Fibroblast of skin of scalp (primary cell): ENCODE results near the gene TCF7L1.

Source experiments
- DNase-seq: peaks from one replicate; pipeline ENCODE4 v3.0.0-alpha.2; 2013

Gene TCF7L1

GRCh38 chr2:85257359-85257969 is 124.3 kb downstream of the TCF7L1 start:
- peak; percentile 35 for DNase-seq

- peak; percentile 36 for DNase-seq
These were observed 124.9 kb downstream of the TCF7L1 start for GRCh38 chr2:85257970-85258605.

GRCh38 chr2:85259101-85259590 is 126.0 kb downstream of the TCF7L1 start:
- peak; percentile 85 for DNase-seq

GRCh38 chr2:85259879-85260278 is 126.7 kb downstream of the TCF7L1 start:
- DNase-seq, result no peak

- DNase-seq, result no peak
These were observed 130.4 kb downstream of the TCF7L1 start for GRCh38 chr2:85263591-85263990.

GRCh38 chr2:85264471-85264870 is 131.3 kb downstream of the TCF7L1 start:
- peak; percentile 91 for DNase-seq

- DNase-seq, result no peak
These were observed 132.1 kb downstream of the TCF7L1 start for GRCh38 chr2:85265304-85265703.

- DNase-seq, result peak; percentile 57
These were observed 133.2 kb downstream of the TCF7L1 start for GRCh38 chr2:85266146-85267041.

GRCh38 chr2:85269959-85270358 is 136.8 kb downstream of the TCF7L1 start:
- DNase-seq, result no peak

GRCh38 chr2:85272357-85272756 is 139.2 kb downstream of the TCF7L1 start:
- no peak for DNase-seq

GRCh38 chr2:85273738-85274731 is 140.8 kb downstream of the TCF7L1 start:
- DNase-seq, result peak; percentile 76

GRCh38 chr2:85275984-85276540 is 142.9 kb downstream of the TCF7L1 start:
- DNase-seq, result no peak

GRCh38 chr2:85276571-85277118 is 143.5 kb downstream of the TCF7L1 start:
- no peak for DNase-seq

- peak; percentile 95 for DNase-seq
These were observed 144.4 kb downstream of the TCF7L1 start for GRCh38 chr2:85277416-85278158.

GRCh38 chr2:85278361-85278760 is 145.2 kb downstream of the TCF7L1 start:
- peak; percentile 86 for DNase-seq

GRCh38 chr2:85281553-85281952 is 148.4 kb downstream of the TCF7L1 start:
- no peak for DNase-seq

- no peak for DNase-seq
These were observed 149.7 kb downstream of the TCF7L1 start for GRCh38 chr2:85282914-85283313.

- DNase-seq, result no peak
These were observed 150.4 kb downstream of the TCF7L1 start for GRCh38 chr2:85283641-85284040.

GRCh38 chr2:85286918-85287317 is 153.7 kb downstream of the TCF7L1 start:
- DNase-seq, result no peak

GRCh38 chr2:85287721-85288120 is 154.5 kb downstream of the TCF7L1 start:
- DNase-seq, result no peak
